DND-41 (cell line): ENCODE data around the gene DBNDD2.

Source experiments
- CTCF ChIP-seq: IDR thresholded peaks from 2 replicates; pipeline ENCODE4 v1.5.1; 2012; ENCODE audit warnings: borderline replicate concordance, low read length, moderate library complexity, mild to moderate bottlenecking; ENCODE audit not compliant: poor library complexity, severe bottlenecking; ENCODE audit errors: extremely low read depth
- EZH2 ChIP-seq: IDR thresholded peaks from 3 replicates; pipeline ENCODE4 v1.6.1; 2012; ENCODE audit warnings: borderline replicate concordance, low read depth, mild to moderate bottlenecking, moderate library complexity, low read length, inconsistent platforms; ENCODE audit not compliant: severe bottlenecking

- TF ChIP-seq CTCF = no peak
- no peak for TF ChIP-seq EZH2
These were observed 39.7 kb upstream of the DBNDD2 start for GRCh38 chr20:45368221-45368980.
